ENCODE results near the gene STAT4.
A peak's percentile ranks its signal among the peaks of the same experiment; 100 is the strongest.

STAT4 gene

GRCh38 chr2:191014653-191015020, 136.2 kb downstream of the STAT4 start:
- Histone ChIP-seq H2BK15ac (ENCODE audit: low read length) (no peak overlapping the region), H3K14ac (ENCODE audit: low read length) (no peak overlapping the region), H3K27me3 (ENCODE audit: control insufficient read depth in 3 of 3, insufficient read depth in 3 of 3, low read depth in 1 of 3, low read length in 3 of 3) (peaks cover 0 to 6% (median 0%) of the 10 kb centered on the region in 3 experiments), H3K4me1 (ENCODE audit: control insufficient read depth in 2 of 2, insufficient read depth in 1 of 2, low read depth in 1 of 2, low read length in 2 of 2) (peaks cover 6 to 7% of the 10 kb centered on the region in 2 donors), H4K91ac (ENCODE audit: low read depth, low read length, poor library complexity) (no peak overlapping the region), H2AK5ac (ENCODE audit: low read depth, low read length) (no peak overlapping the region), H3K18ac (ENCODE audit: low read length) (no peak overlapping the region), H2BK12ac (ENCODE audit: low read length) (no peak overlapping the region), H2BK120ac (ENCODE audit: low read depth, low read length) (no peak overlapping the region), H3K23ac (ENCODE audit: low read depth, low read length, poor library complexity) (no peak overlapping the region), H3K4me2 (ENCODE audit: insufficient read depth, low read length, poor library complexity, severe bottlenecking) (peak overlapping the region; percentile 79), H3K4ac (ENCODE audit: low read length) (no peak overlapping the region), H2AFZ (ENCODE audit: low read length) (peak overlapping the region; percentile 85), H3K27ac (replicated peaks; ENCODE audit: low read length) (no peak overlapping the region), H3K9ac (ENCODE audit: low read depth, low read length, poor library complexity) (no peak overlapping the region), H3K4me3 (ENCODE audit: low read length in 2 of 2) (peak overlapping the region; percentile 61 to 80), H4K8ac (ENCODE audit: low read depth, low read length) (no peak overlapping the region), H3K79me1 (ENCODE audit: low read depth, low read length) (no peaks in the 10 kb centered on the region), H2BK5ac (ENCODE audit: low read length) (no peak overlapping the region), H3K9me3 (replicated peaks in 1 of 2; ENCODE audit: control insufficient read depth in 2 of 2, insufficient read depth in 1 of 2, low read depth in 1 of 2, low read length in 2 of 2) (no peaks in the 10 kb centered on the region), H3K36me3 (replicated peaks in 1 of 2; ENCODE audit: control insufficient read depth in 2 of 2, insufficient read depth in 2 of 2, low read length in 2 of 2) (peaks cover 0 to 19% of the 10 kb centered on the region in 2 donors)
- WGBS, 2 donors (ENCODE audit: extremely low coverage in 2 of 2, insufficient read length in 2 of 2, insufficient replicate concordance in 1 of 2), result no CpG with 5 or more reads among the region's 4 CpGs
- peak; percentile 9 for DNase-seq (ENCODE audit: low spot score)

GRCh38 chr2:191013932-191014652, 136.7 kb downstream of the STAT4 start, which contains the start of gene STAT1:
Gene STAT1, minus strand, starts transcription at chr2:191014171. Its CDS starts 4,168 bp downstream, at chr2:191010003.
- no peak within 1 kb of the TSS for H2BK15ac ChIP-seq (ENCODE audit: low read length)
- H4K8ac ChIP-seq (ENCODE audit: low read depth, low read length), result no peak within 1 kb of the TSS
- H2AFZ ChIP-seq (ENCODE audit: low read length), result peak within 1 kb of the TSS; percentile 85
- no CpG with 5 or more reads among the region's 68 CpGs for WGBS, 2 donors (ENCODE audit: extremely low coverage in 2 of 2, insufficient read length in 2 of 2, insufficient replicate concordance in 1 of 2)
- H2BK5ac ChIP-seq (ENCODE audit: low read length), result no peak within 1 kb of the TSS
- no peaks in the 10 kb centered on the region for H3K9me3 ChIP-seq (replicated peaks in 1 of 2; ENCODE audit: control insufficient read depth in 2 of 2, insufficient read depth in 1 of 2, low read depth in 1 of 2, low read length in 2 of 2)
- no peak within 1 kb of the TSS for H3K27ac ChIP-seq (replicated peaks; ENCODE audit: low read length)
- H2BK12ac ChIP-seq (ENCODE audit: low read length), result no peak within 1 kb of the TSS
- no peak within 1 kb of the TSS for H3K14ac ChIP-seq (ENCODE audit: low read length)
- peaks cover 6 to 7% of the 10 kb centered on the region in 2 donors for H3K4me1 ChIP-seq (ENCODE audit: control insufficient read depth in 2 of 2, insufficient read depth in 1 of 2, low read depth in 1 of 2, low read length in 2 of 2)
- H3K27me3 ChIP-seq (ENCODE audit: control insufficient read depth in 3 of 3, insufficient read depth in 3 of 3, low read depth in 1 of 3, low read length in 3 of 3), result peaks cover 0 to 6% (median 0%) of the 10 kb centered on the region in 3 experiments
- no peak within 1 kb of the TSS for H3K4ac ChIP-seq (ENCODE audit: low read length)
- peak within 1 kb of the TSS; percentile 86 for H3K23ac ChIP-seq (ENCODE audit: low read depth, low read length, poor library complexity)
- H3K36me3 ChIP-seq (replicated peaks in 1 of 2; ENCODE audit: control insufficient read depth in 2 of 2, insufficient read depth in 2 of 2, low read length in 2 of 2), result peaks cover 0 to 24% of the 10 kb centered on the region in 2 donors
- peak within 1 kb of the TSS; percentile 97 for H3K9ac ChIP-seq (ENCODE audit: low read depth, low read length, poor library complexity)
- H3K4me2 ChIP-seq (ENCODE audit: insufficient read depth, low read length, poor library complexity, severe bottlenecking), result peak within 1 kb of the TSS; percentile 85
- H2BK120ac ChIP-seq (ENCODE audit: low read depth, low read length), result no peak within 1 kb of the TSS
- H3K18ac ChIP-seq (ENCODE audit: low read length), result peak within 1 kb of the TSS; percentile 91
- H3K79me1 ChIP-seq (ENCODE audit: low read depth, low read length), result no peaks in the 10 kb centered on the region
- H4K91ac ChIP-seq (ENCODE audit: low read depth, low read length, poor library complexity), result no peak within 1 kb of the TSS
- H2AK5ac ChIP-seq (ENCODE audit: low read depth, low read length), result no peak within 1 kb of the TSS
- DNase-seq (ENCODE audit: low spot score), result peak; percentile 92
- peak within 1 kb of the TSS; percentile 61 to 95 for H3K4me3 ChIP-seq (ENCODE audit: low read length in 2 of 2)

GRCh38 chr2:191013682-191013931, 137.2 kb downstream of the STAT4 start:
- H2BK12ac ChIP-seq (ENCODE audit: low read length), result no peak overlapping the region
- no peak overlapping the region for H4K8ac ChIP-seq (ENCODE audit: low read depth, low read length)
- H3K9me3 ChIP-seq (replicated peaks in 1 of 2; ENCODE audit: control insufficient read depth in 2 of 2, insufficient read depth in 1 of 2, low read depth in 1 of 2, low read length in 2 of 2), result no peaks in the 10 kb centered on the region
- H3K27me3 ChIP-seq (ENCODE audit: control insufficient read depth in 3 of 3, insufficient read depth in 3 of 3, low read depth in 1 of 3, low read length in 3 of 3), result peaks cover 0 to 5% (median 0%) of the 10 kb centered on the region in 3 experiments
- H3K9ac ChIP-seq (ENCODE audit: low read depth, low read length, poor library complexity), result peak overlapping the region; percentile 97
- H3K4me1 ChIP-seq (ENCODE audit: control insufficient read depth in 2 of 2, insufficient read depth in 1 of 2, low read depth in 1 of 2, low read length in 2 of 2), result peaks cover 6 to 7% of the 10 kb centered on the region in 2 donors
- H3K23ac ChIP-seq (ENCODE audit: low read depth, low read length, poor library complexity), result peak overlapping the region; percentile 86
- no peak for DNase-seq (ENCODE audit: low spot score)
- no peak overlapping the region for H3K14ac ChIP-seq (ENCODE audit: low read length)
- no peak overlapping the region for H3K4ac ChIP-seq (ENCODE audit: low read length)
- H3K4me2 ChIP-seq (ENCODE audit: insufficient read depth, low read length, poor library complexity, severe bottlenecking), result peak overlapping the region; percentile 85
- no peak overlapping the region for H2BK120ac ChIP-seq (ENCODE audit: low read depth, low read length)
- H3K4me3 ChIP-seq (ENCODE audit: low read length in 2 of 2), result peak overlapping the region; percentile 61 to 95
- H2BK5ac ChIP-seq (ENCODE audit: low read length), result no peak overlapping the region
- H2BK15ac ChIP-seq (ENCODE audit: low read length), result no peak overlapping the region
- peak overlapping the region; percentile 85 for H2AFZ ChIP-seq (ENCODE audit: low read length)
- no peak overlapping the region for H4K91ac ChIP-seq (ENCODE audit: low read depth, low read length, poor library complexity)
- no CpG with 5 or more reads among the region's 14 CpGs for WGBS, 2 donors (ENCODE audit: extremely low coverage in 2 of 2, insufficient read length in 2 of 2, insufficient replicate concordance in 1 of 2)
- peak overlapping the region; percentile 90 for H3K18ac ChIP-seq (ENCODE audit: low read length)
- H3K79me1 ChIP-seq (ENCODE audit: low read depth, low read length), result no peaks in the 10 kb centered on the region
- H3K27ac ChIP-seq (replicated peaks; ENCODE audit: low read length), result no peak overlapping the region
- H3K36me3 ChIP-seq (replicated peaks in 1 of 2; ENCODE audit: control insufficient read depth in 2 of 2, insufficient read depth in 2 of 2, low read length in 2 of 2), result peaks cover 0 to 29% of the 10 kb centered on the region in 2 donors
- H2AK5ac ChIP-seq (ENCODE audit: low read depth, low read length), result no peak overlapping the region

GRCh38 chr2:191012845-191013681, 137.7 kb downstream of the STAT4 start:
- Histone ChIP-seq H3K9ac (ENCODE audit: low read depth, low read length, poor library complexity) (no peak overlapping the region), H4K91ac (ENCODE audit: low read depth, low read length, poor library complexity) (no peak overlapping the region), H3K27me3 (ENCODE audit: control insufficient read depth in 3 of 3, insufficient read depth in 3 of 3, low read depth in 1 of 3, low read length in 3 of 3) (peaks cover 0 to 3% (median 0%) of the 10 kb centered on the region in 3 experiments), H3K27ac (replicated peaks; ENCODE audit: low read length) (no peak overlapping the region), H3K18ac (ENCODE audit: low read length) (no peak overlapping the region), H3K23ac (ENCODE audit: low read depth, low read length, poor library complexity) (no peak overlapping the region), H3K4me3 (ENCODE audit: low read length in 2 of 2) (peak overlapping the region; percentile 61 to 95), H3K4me2 (ENCODE audit: insufficient read depth, low read length, poor library complexity, severe bottlenecking) (peak overlapping the region; percentile 85), H3K79me1 (ENCODE audit: low read depth, low read length) (no peaks in the 10 kb centered on the region), H4K8ac (ENCODE audit: low read depth, low read length) (no peak overlapping the region), H3K14ac (ENCODE audit: low read length) (no peak overlapping the region), H3K9me3 (replicated peaks in 1 of 2; ENCODE audit: control insufficient read depth in 2 of 2, insufficient read depth in 1 of 2, low read depth in 1 of 2, low read length in 2 of 2) (no peaks in the 10 kb centered on the region), H3K36me3 (replicated peaks in 1 of 2; ENCODE audit: control insufficient read depth in 2 of 2, insufficient read depth in 2 of 2, low read length in 2 of 2) (peaks cover 0 to 34% of the 10 kb centered on the region in 2 donors), H3K4me1 (ENCODE audit: control insufficient read depth in 2 of 2, insufficient read depth in 1 of 2, low read depth in 1 of 2, low read length in 2 of 2) (peaks cover 6 to 7% of the 10 kb centered on the region in 2 donors), H2BK12ac (ENCODE audit: low read length) (no peak overlapping the region), H2BK120ac (ENCODE audit: low read depth, low read length) (no peak overlapping the region), H2BK15ac (ENCODE audit: low read length) (no peak overlapping the region), H2AK5ac (ENCODE audit: low read depth, low read length) (no peak overlapping the region), H3K4ac (ENCODE audit: low read length) (no peak overlapping the region), H2AFZ (ENCODE audit: low read length) (peak overlapping the region; percentile 85), H2BK5ac (ENCODE audit: low read length) (no peak overlapping the region)
- DNase-seq (ENCODE audit: low spot score), result no peak
- WGBS, 2 donors (ENCODE audit: extremely low coverage in 2 of 2, insufficient read length in 2 of 2, insufficient replicate concordance in 1 of 2), result no CpG with 5 or more reads among the region's 14 CpGs

Measured in neuronal stem cell (in vitro differentiated cells).